ENCODE measurements around the gene DMRTC2.

The DMRTC2 gene

DNA sequence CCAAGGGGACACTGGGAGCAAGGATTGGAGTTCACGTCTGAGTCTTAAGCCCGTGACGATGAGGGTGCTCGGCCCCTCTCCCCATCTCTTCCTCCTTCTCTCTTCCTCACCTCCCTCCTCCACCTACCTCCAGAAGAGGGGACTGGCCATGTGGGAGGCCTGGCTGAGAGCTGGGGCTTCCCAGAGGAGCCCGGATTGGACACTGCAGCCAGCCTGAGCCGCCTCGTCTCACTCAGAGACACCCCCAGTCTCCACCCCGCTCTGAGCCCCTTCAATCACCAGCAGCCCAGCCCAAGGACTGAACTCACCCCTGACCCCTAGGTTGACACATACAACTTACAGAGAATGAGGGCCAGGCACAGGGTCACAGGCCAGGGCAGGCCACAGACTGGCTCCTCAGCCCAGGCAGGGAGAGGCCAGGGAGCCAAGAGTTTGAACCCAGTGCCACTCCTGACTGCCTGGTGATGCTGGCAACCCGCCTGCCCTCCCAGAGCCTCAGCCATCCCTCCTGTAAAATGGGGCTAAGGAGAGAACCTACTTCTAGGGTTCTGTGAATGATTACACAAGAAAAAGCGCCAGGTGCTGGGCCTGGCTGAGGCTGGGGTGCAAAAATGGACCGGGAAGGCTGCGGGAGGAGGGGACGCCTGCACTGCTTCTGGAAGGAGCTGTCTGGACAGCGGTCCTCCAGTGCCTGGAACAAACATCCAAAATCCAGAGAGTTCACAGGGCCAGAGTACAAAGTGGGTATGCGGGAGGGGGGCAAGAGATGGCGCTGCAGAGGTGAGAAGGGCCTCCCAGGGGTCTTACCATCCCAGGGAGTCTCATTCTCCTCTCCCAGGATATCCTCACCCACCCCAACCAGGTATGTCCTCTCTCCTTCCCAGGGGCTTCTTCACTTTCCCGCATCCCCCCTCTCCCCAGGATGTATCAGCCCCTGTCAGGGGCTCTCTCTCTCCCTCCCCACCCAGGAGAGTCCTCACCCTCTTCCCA, 33.4 kb downstream of the DMRTC2 start:
- peak; percentile 76 for DNase-seq (ENCODE audit: low spot score)
- TF ChIP-seq, protein P1, sequence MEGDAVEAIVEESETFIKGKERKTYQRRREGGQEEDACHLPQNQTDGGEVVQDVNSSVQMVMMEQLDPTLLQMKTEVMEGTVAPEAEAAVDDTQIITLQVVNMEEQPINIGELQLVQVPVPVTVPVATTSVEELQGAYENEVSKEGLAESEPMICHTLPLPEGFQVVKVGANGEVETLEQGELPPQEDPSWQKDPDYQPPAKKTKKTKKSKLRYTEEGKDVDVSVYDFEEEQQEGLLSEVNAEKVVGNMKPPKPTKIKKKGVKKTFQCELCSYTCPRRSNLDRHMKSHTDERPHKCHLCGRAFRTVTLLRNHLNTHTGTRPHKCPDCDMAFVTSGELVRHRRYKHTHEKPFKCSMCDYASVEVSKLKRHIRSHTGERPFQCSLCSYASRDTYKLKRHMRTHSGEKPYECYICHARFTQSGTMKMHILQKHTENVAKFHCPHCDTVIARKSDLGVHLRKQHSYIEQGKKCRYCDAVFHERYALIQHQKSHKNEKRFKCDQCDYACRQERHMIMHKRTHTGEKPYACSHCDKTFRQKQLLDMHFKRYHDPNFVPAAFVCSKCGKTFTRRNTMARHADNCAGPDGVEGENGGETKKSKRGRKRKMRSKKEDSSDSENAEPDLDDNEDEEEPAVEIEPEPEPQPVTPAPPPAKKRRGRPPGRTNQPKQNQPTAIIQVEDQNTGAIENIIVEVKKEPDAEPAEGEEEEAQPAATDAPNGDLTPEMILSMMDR (IDR thresholded peaks at IDR 0.05; ENCODE audit: extremely low read depth, missing control alignments): no peak

DNA sequence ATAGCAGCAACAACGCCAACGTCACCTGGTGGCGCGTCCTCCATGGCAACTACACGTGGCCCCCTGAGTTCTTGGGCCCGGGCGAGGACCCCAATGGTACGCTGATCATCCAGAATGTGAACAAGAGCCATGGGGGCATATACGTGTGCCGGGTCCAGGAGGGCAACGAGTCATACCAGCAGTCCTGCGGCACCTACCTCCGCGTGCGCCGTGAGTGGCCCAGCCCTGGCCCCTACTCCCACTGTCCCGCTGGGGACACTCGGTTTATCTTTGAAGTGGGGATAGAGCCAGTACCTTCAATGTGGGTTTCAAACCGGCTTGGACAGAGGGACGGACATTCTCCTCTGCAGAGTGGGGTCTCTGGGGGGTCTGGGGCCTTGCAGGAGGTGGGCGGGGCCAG, 34.2 kb downstream of the DMRTC2 start:
- TF ChIP-seq, protein P1 (IDR thresholded peaks at IDR 0.05; ENCODE audit: extremely low read depth, missing control alignments): no peak

DNA sequence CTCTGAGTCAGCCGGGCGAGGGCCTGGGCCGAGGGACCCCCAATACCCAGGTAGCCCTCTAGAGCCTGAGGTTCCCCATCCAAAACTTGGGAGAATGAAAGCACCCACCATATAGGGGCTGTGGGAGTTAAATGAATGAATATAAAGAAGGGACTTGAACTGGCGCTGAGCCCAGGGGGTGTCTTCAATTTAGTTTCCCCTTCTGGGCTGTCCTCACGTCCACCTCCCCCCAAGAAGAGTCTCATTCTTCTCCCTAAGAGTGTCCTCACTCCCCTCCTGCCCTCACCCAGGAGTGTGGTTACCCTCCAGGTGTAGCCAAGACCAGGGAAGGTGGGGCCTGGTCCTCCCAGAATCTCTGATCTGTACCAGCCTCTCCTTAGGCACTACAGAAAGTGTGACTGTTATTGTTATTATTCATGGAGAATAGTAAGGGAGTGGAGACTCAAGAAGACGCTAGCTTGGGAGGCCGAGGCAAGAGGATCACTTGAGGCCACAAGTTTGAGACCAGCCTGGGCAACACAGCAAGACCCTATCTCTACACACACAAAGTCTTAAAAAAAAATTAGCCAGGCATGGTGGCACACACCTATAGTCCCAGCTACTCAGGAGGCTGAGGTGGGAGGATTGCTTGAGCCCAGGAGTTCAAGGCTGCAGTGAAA, 35.0 kb downstream of the DMRTC2 start:
- no peak for DNase-seq (ENCODE audit: low spot score)
- TF ChIP-seq, protein P1 (IDR thresholded peaks at IDR 0.05; ENCODE audit: extremely low read depth, missing control alignments): no peak

More for the DNA sequence above, 34.2 kb downstream of the DMRTC2 start:
- no peak for DNase-seq (ENCODE audit: low spot score)

DNA sequence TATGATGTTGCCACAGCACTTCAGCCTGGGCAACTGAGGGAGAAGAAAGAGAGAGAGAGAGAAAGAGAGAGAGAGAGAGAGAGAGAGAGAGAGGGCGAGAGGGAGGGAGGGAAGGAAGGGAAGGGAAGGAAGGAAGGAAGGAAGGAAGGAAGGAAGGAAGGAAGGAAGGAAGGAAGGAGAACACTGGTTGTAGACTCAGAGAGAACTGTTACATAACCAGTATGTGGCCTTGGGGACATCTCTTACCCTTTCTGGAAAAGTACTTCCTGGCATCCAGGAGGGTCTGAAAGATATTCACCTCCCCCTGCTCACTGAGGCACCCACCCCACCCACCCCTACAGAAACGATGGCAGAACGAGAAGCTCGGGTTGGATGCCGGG, 35.5 kb downstream of the DMRTC2 start:
- no peak for DNase-seq (ENCODE audit: low spot score)
- TF ChIP-seq, protein P1 (IDR thresholded peaks at IDR 0.05; ENCODE audit: extremely low read depth, missing control alignments): no peak

DNA sequence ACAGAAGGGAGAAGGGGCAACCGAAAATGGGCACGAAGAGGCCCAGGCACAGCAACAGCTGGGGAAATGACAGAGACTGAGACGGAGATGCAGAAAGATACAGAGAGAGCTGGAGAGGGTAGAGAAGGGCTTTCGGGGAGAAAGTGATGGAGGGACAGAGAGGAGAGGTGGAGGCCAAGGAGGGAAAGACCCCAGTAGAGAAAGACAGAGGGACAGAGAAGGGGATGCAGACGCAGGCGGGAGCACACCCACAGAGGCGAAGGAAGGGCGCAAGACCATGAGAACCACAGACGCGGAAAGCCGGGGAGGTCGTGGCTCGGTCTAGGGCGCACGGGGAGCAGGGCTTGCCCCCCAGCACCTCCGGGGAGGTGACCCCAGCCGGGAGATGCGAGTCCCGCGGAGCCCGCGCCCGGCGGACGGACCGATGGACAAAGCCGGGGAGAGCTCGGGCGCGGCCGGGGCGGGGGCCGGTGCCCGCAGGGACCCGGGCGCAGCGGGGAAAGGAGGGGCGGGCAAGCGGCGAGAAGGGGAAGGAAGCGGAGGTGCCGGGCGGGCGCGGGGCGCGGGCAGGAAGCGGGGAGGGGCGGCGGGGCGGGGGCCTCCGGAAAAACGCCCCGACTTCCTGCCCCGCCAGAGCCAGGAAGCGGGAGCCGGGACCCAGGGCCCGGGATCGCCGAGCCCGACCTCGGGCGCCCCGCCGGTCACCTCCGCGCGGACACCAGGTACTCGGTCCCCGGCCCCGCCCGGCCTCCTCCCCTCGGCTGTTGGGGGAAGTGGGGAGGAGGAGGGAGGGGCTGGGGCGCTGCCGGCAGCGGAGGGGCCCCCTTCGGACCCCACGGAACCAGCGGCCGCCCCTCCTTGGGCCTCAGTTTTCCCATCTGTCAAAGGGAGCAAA, 38.0 kb downstream of the DMRTC2 start, which contains the start of gene ARHGEF1:
Gene ARHGEF1, plus strand, starts transcription at position 617 of the 895 bp plus-strand sequence. CDS start 4,899 bp downstream, outside the sequence.
- TF ChIP-seq, protein P1 (IDR thresholded peaks at IDR 0.05; ENCODE audit: extremely low read depth, missing control alignments): no peak
- peak; percentile 76 for DNase-seq (ENCODE audit: low spot score)

DNA sequence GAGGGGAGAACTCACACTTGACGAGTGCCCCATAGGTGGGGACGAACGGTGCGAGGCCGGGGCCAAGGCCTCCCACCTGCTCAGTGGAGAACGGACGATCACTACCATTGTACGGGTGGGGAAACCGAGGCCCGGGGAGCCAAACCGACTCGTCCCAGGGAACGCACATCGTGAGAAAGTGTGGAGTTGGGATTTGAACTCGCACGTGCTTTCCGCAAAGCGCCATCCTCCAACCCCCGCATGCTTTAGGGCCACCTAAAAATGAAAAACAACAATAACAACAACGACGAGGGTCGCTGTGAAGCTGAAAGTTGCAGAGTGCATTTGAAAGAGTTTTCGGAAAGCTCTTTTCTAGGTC, 38.6 kb downstream of the DMRTC2 start:
- TF ChIP-seq, protein P1 (IDR thresholded peaks at IDR 0.05; ENCODE audit: extremely low read depth, missing control alignments): no peak
- DNase-seq (ENCODE audit: low spot score): peak; percentile 22
